PC-9 (cell line): ENCODE measurements around the gene STYXL1. TPM values are rescaled to one million over a fixed set of nuclear protein-coding genes. Genes with fewer than 3 reads are reported as not detected.

Experiments used
- BruUV-seq: library from RNA; stranded (reverse); fragments of 400-500 nt; replicated peaks from 2 replicates; lab custom pipeline; 2021; lab: Mats Ljungman, UMichigan
- CTCF ChIA-PET: fragments of 300-600 bp; sonication (Branson Sonifier 250); formaldehyde crosslinking; loops from one replicate; lab custom pipeline; 2022; ENCODE audit warnings: antibody characterized with exemption; lab: Charles Lee
- POLR2A ChIA-PET: fragments of 300-600 bp; sonication (Branson Sonifier 250); formaldehyde crosslinking; loops from one replicate; lab custom pipeline; 2022; ENCODE audit warnings: antibody characterized with exemption; ENCODE audit not compliant: unreplicated experiment; lab: Charles Lee
- DNase-seq, 2 experiments: peaks; one replicate each; pipeline versions ENCODE4 v3.0.0 to v3.0.0-alpha.2; 2015 to 2022; ENCODE audit warnings: mixed read lengths in 1 of 2
- H2AFZ ChIP-seq: fragments of 200-600 bp; sonication (generic); 2 replicates; pipeline ENCODE4 v1.8.1; 2017; ENCODE audit warnings: antibody characterized with exemption
- H3F3A ChIP-seq: fragments of 200-600 bp; sonication (generic); 2 replicates; pipeline ENCODE4 v1.8.1; 2017; ENCODE audit warnings: antibody characterized with exemption, mild to moderate bottlenecking, low read depth; ENCODE audit not compliant: insufficient read depth
- H3K27ac ChIP-seq: fragments of 200-600 bp; sonication (generic); 2 replicates; pipeline ENCODE4 v1.6.1; 2016; ENCODE audit warnings: mixed run types
- H3K27me3 ChIP-seq: fragments of 200-600 bp; sonication (generic); 2 replicates; pipeline ENCODE4 v1.6.1; 2016; ENCODE audit warnings: low read depth, mixed run types; ENCODE audit not compliant: insufficient read depth
- H3K36me3 ChIP-seq: fragments of 200-600 bp; sonication (generic); 2 replicates; pipeline ENCODE4 v1.6.1; 2016; ENCODE audit warnings: low read depth, mixed run types
- H3K4me1 ChIP-seq: fragments of 200-600 bp; sonication (generic); replicated peaks from 2 replicates; pipeline ENCODE4 v1.6.1; 2016; ENCODE audit warnings: mixed run types; ENCODE audit not compliant: insufficient read depth
- H3K4me2 ChIP-seq: fragments of 200-600 bp; sonication (generic); 2 replicates; pipeline ENCODE4 v1.6.1; 2017; ENCODE audit warnings: mixed run types
- H3K4me3 ChIP-seq: fragments of 200-600 bp; sonication (generic); 2 replicates; pipeline ENCODE4 v1.6.1; 2016; ENCODE audit warnings: mixed run types
- H3K79me2 ChIP-seq: fragments of 200-600 bp; sonication (generic); 2 replicates; pipeline ENCODE4 v1.6.1; 2017; ENCODE audit warnings: low read depth, mixed run types
- H3K9me2 ChIP-seq: fragments of 200-600 bp; sonication (generic); 2 replicates; pipeline ENCODE4 v1.8.1; 2017; ENCODE audit warnings: mild to moderate bottlenecking; ENCODE audit not compliant: insufficient read depth
- H3K9me3 ChIP-seq: fragments of 200-600 bp; sonication (generic); 2 replicates; pipeline ENCODE4 v1.8.1; 2016; ENCODE audit warnings: low read depth; ENCODE audit not compliant: insufficient read depth
- H4K20me1 ChIP-seq: fragments of 200-600 bp; sonication (generic); 2 replicates; pipeline ENCODE4 v1.8.1; 2017; ENCODE audit not compliant: insufficient read depth
- CTCF ChIP-seq: fragments of 200-600 bp; sonication (generic); conservative IDR thresholded peaks from 2 replicates; pipeline ENCODE4 v1.6.1; 2017; ENCODE audit warnings: mixed run types, antibody characterized with exemption, mild to moderate bottlenecking, moderate library complexity
- EZH2 ChIP-seq: fragments of 200-600 bp; sonication (generic); IDR thresholded peaks from 2 replicates; pipeline ENCODE4 v1.8.0; 2017; ENCODE audit warnings: antibody characterized with exemption, low read depth
- intact Hi-C: fragments of 100-400 bp; cut with micrococcal nuclease; formaldehyde crosslinking; loops from one replicate; pipeline ENCODE4 v1.10.0; 2022; ENCODE audit not compliant: unreplicated experiment
- total RNA-seq: library from RNA; stranded (reverse); gene quantifications from 2 replicates; pipeline ENCODE4 v1.2.3, GENCODE V29; 2021

The STYXL1 gene
- total RNA-seq, 1 experiment from 2014 or later: 77.7 TPM

DNA sequence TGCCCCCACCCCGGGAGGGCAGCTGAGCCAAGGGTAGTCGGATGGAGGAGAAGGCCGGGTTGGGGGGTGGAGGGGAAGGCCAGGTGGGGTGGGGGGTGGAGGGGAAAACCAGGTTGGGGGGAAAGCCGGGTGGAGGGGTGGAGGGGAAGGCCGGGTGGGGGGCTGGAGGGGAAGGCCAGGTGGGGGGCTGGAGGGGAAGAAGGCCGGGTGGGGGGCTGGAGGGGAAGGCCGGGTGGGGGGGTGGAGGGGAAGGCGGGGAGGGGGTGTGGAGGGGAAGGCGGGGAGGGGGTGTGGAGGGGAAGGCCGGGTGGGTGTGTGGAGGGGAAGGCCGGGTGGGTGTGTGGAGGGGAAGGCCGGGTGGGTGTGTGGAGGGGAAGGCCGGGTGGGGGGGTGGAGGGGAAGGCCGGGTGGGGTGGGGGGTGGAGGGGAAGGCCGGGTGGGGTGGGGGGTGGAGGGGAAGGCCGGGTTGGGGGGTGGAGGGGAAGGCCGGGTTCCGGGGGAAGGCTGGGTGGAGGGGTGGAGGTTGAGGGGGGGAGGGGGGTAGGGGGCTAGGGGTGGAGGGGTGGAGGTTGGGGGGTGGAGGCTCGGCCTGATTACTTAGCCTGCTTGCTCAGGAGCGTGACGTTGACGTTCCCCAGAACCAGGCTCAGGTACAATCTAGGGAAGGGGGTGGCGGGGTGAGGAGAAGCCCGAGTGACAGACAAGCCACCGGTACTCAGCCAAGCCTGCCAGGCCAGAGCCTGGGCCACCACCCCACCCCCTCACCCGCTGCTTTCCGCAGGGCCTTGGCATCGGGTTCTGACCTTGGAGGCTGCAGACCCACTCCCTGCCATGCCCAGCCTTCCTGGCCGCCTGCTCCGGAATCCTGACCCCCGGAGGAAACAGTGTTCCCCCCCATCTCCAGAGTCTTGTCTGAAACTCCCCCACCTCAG, 59.0 kb downstream of the STYXL1 start:
- Histone ChIP-seq H3F3A (no peaks in the 10 kb centered on the region; the same call in 1 of the 2 replicates), H4K20me1 (no peaks in the 10 kb centered on the region), H2AFZ (no peak overlapping the region), H3K27ac (no peak overlapping the region), H3K79me2 (0 out of 2 replicates have a peak, but pooled peaks cover 6% of the 10 kb centered on the region), H3K36me3 (no peaks in the 10 kb centered on the region), H3K4me3 (no peak overlapping the region), H3K9me3 (no peaks in the 10 kb centered on the region), H3K4me1 (peaks cover 28% of the 10 kb centered on the region), H3K9me2 (no peaks in the 10 kb centered on the region), H3K4me2 (no peak overlapping the region), H3K27me3 (no peaks in the 10 kb centered on the region)
- ChIA-PET CTCF (no interaction called here), POLR2A (no interaction called here)
- no peak for TF ChIP-seq CTCF
- no peak for TF ChIP-seq EZH2
- no peak for DNase-seq
- intact Hi-C loops: no loop called here
- BruUV-seq: no TSS peak

DNA sequence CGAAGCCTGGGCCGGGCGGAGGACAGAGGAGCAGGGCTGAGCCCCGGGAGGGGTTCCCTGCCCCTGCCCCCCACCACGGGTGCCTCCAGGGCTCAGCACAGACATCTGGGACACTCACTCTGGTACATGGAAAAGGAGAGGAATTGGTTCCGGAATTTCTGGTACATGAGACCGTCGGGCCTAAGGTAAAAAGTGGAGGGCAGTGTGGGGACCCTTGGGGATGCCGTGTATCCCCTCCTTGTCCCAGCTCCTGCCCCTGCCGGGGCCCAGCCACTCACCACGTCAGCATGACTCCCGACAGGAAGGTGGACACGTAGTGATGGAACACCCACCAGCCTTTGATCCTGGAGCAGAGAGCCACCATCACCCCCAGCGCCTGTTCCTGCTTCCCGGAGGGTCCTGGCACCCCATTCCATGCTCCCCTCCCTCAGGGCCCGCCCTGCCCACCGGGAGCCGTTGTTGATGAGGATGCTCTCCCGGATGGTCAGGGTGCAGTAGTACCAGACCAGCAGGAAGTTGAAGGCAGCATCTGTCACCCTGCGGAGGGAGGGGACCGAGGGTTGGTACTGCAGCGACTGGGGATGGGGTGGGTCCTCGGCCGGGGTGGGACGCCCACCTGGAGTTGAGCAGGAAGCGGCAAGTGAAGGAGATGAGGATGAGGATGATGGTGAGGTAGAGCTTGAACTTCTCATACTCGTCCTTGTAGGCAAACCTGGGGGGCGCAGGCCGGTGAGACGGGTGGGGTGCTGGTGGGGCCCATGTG, 59.8 kb downstream of the STYXL1 start:
- no peaks in the 10 kb centered on the region for H4K20me1 ChIP-seq
- TF ChIP-seq CTCF: no peak
- no peak for TF ChIP-seq EZH2
- BruUV-seq: no TSS peak
- no peak for DNase-seq
- no peaks in the 10 kb centered on the region for H3K36me3 ChIP-seq
- H3K27me3 ChIP-seq: no peaks in the 10 kb centered on the region
- no peak overlapping the region for H3K4me3 ChIP-seq
- peaks cover under 1% of the 10 kb centered on the region; the same call in 1 of the 2 replicates for H3F3A ChIP-seq
- intact Hi-C loops: no loop called here
- H3K79me2 ChIP-seq: 0 out of 2 replicates have a peak, but pooled peaks cover under 1% of the 10 kb centered on the region
- no peaks in the 10 kb centered on the region for H3K9me3 ChIP-seq
- H3K27ac ChIP-seq: no peak overlapping the region
- no peaks in the 10 kb centered on the region for H3K9me2 ChIP-seq
- ChIA-PET POLR2A (no interaction called here), CTCF (no interaction called here)
- H3K4me1 ChIP-seq: peaks cover 22% of the 10 kb centered on the region
- no peak overlapping the region for H2AFZ ChIP-seq
- H3K4me2 ChIP-seq: no peak overlapping the region

DNA sequence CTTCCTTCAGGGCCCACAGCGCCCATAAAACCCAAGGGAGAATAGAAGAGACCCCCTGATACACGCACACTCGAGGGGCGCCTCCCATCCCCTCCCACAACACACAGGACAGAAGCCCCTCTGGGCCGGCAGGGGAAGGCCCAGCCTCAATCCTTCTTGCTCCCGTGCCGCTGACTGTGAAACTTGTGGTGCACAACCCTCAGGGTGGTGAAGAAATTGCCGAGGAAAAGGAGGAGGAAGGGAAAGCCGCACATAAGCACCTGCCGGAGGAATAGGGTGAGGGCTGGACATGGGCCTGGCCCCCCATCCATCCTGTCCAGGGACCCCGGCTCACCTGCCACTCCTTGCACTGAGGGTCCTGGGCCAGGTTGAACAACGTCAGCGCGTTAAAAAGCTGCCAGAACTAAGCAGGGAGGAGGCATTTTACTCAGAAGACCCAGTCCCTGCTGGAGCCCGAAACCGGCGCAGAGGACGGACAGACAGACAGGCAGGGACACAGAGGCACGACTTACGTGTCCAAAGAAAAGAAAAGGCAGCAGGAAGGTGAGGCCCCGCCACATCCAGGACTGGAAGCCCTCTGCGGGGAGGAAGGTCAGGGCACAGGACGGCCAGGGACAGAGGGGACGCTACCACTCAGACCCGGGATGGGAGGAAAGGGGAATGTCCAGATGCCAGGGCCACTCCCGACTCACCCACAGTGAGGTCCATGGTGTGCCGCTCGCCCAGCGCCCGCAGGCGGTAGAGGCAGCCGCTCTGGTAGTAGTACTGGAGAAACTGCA, 60.6 kb downstream of the STYXL1 start:
- Histone ChIP-seq H3K27me3 (no peaks in the 10 kb centered on the region), H3K4me1 (peaks cover 21% of the 10 kb centered on the region), H2AFZ (no peak overlapping the region), H3K4me2 (no peak overlapping the region), H4K20me1 (no peaks in the 10 kb centered on the region; the same call in 1 of the 2 replicates), H3K36me3 (no peaks in the 10 kb centered on the region), H3K9me2 (no peaks in the 10 kb centered on the region), H3K79me2 (no peaks in the 10 kb centered on the region), H3K27ac (no peak overlapping the region), H3F3A (peaks cover 6% of the 10 kb centered on the region; the same call in 1 of the 2 replicates), H3K9me3 (no peaks in the 10 kb centered on the region), H3K4me3 (no peak overlapping the region)
- intact Hi-C loops: no loop called here
- ChIA-PET POLR2A (no interaction called here), CTCF (no interaction called here)
- DNase-seq: no peak
- BruUV-seq: no TSS peak
- TF ChIP-seq EZH2: no peak
- no peak for TF ChIP-seq CTCF
